GM19324 (cell line): ENCODE measurements around the gene MRTFB.

Experiments
- ATAC-seq: cut with Tn5 transposase; IDR thresholded peaks from one replicate; pipeline ENCODE4 v1.9.1; 2021; ENCODE audit warnings: mild to moderate bottlenecking, moderate library complexity; ENCODE audit not compliant: unreplicated experiment, low FRiP score

MRTFB gene

GRCh38 chr16:14063618-14064581, 7.2 kb upstream of the MRTFB start:
- ATAC-seq, result no peak

GRCh38 chr16:14069818-14070217, 1.3 kb upstream of the MRTFB start:
- ATAC-seq, result no peak

- ATAC-seq, result no peak
These were observed 603 bp upstream of the MRTFB start for GRCh38 chr16:14070555-14070876.

- peak; percentile 28 for ATAC-seq
These were observed 605 bp downstream of the MRTFB start for GRCh38 chr16:14071576-14072271.

GRCh38 chr16:14072360-14072759, 1.2 kb downstream of the MRTFB start:
- no peak for ATAC-seq

GRCh38 chr16:14074544-14074943, 3.4 kb downstream of the MRTFB start:
- ATAC-seq, result no peak

- no peak for ATAC-seq
These were observed 6.8 kb downstream of the MRTFB start for GRCh38 chr16:14077918-14078317.

GRCh38 chr16:14086477-14086876, 15.4 kb downstream of the MRTFB start:
- no peak for ATAC-seq

- ATAC-seq, result no peak
These were observed 16.1 kb downstream of the MRTFB start for GRCh38 chr16:14087181-14087580.

- ATAC-seq, result no peak
These were observed 16.6 kb downstream of the MRTFB start for GRCh38 chr16:14087590-14088154.

GRCh38 chr16:14088155-14088753, 17.1 kb downstream of the MRTFB start:
- ATAC-seq, result no peak

- ATAC-seq, result no peak
These were observed 18.2 kb downstream of the MRTFB start for GRCh38 chr16:14089283-14089823.

GRCh38 chr16:14092561-14092960, 21.4 kb downstream of the MRTFB start:
- no peak for ATAC-seq

GRCh38 chr16:14095883-14096551, 24.9 kb downstream of the MRTFB start:
- ATAC-seq, result no peak

GRCh38 chr16:14097182-14097959, 26.3 kb downstream of the MRTFB start:
- ATAC-seq, result no peak

GRCh38 chr16:14098081-14098480, 27.0 kb downstream of the MRTFB start:
- ATAC-seq, result no peak

- no peak for ATAC-seq
These were observed 29.7 kb downstream of the MRTFB start for GRCh38 chr16:14100825-14101224.

GRCh38 chr16:14101415-14101814, 30.3 kb downstream of the MRTFB start:
- ATAC-seq, result peak; percentile 55

- no peak for ATAC-seq
These were observed 32.0 kb downstream of the MRTFB start for GRCh38 chr16:14102925-14103720.
